Kidney tubule cell (primary cell): ENCODE data around the gene NECTIN4.

Experiments used
- DNase-seq: peaks from one replicate; pipeline ENCODE4 v3.0.0-alpha.2; 2018; ENCODE audit warnings: low spot score

NECTIN4 gene

GRCh38 chr1:161089251-161089924 lies at the start of gene NECTIN4:
Gene NECTIN4 (minus strand): TSS chr1:161089558. CDS start chr1:161089296, 262 bp downstream.
- peak; percentile 61 for DNase-seq

GRCh38 chr1:161138431-161138830 lies 49.1 kb upstream of the NECTIN4 start:
- no peak for DNase-seq

GRCh38 chr1:161137881-161138280 lies 48.5 kb upstream of the NECTIN4 start:
- DNase-seq: no peak

- no peak for DNase-seq
Measured at GRCh38 chr1:161133220-161133740, 43.9 kb upstream of the NECTIN4 start.

- peak; percentile 99 for DNase-seq
Measured at GRCh38 chr1:161132410-161133219, 43.3 kb upstream of the NECTIN4 start, which contains the start of gene DEDD. Gene DEDD (minus strand): TSS chr1:161132667. CDS start chr1:161124462, 8,205 bp downstream.

GRCh38 chr1:161131523-161132409 lies 42.4 kb upstream of the NECTIN4 start:
- peak; percentile 9 for DNase-seq

GRCh38 chr1:161130266-161130665 lies 40.9 kb upstream of the NECTIN4 start:
- no peak for DNase-seq

GRCh38 chr1:161128591-161129420 lies 39.4 kb upstream of the NECTIN4 start:
- DNase-seq: no peak

- DNase-seq: no peak
Measured at GRCh38 chr1:161127649-161128048, 38.3 kb upstream of the NECTIN4 start.

GRCh38 chr1:161122967-161123366 lies 33.6 kb upstream of the NECTIN4 start:
- DNase-seq: no peak

- DNase-seq: no peak
Measured at GRCh38 chr1:161121834-161122233, 32.5 kb upstream of the NECTIN4 start.

GRCh38 chr1:161121042-161121650 lies 31.8 kb upstream of the NECTIN4 start:
- no peak for DNase-seq

- DNase-seq: peak; percentile 91
Measured at GRCh38 chr1:161119092-161119903, 29.9 kb upstream of the NECTIN4 start.

GRCh38 chr1:161117759-161118581 lies 28.6 kb upstream of the NECTIN4 start, which contains the start of the genes NIT1 and PFDN2:
Gene NIT1 (plus strand): TSS chr1:161118105. CDS start chr1:161118177, 72 bp downstream.
Gene PFDN2 (minus strand): TSS chr1:161118037. CDS start chr1:161118026, 11 bp downstream.
- peak; percentile 88 for DNase-seq

- peak; percentile 21 for DNase-seq
Measured at GRCh38 chr1:161115961-161116360, 26.6 kb upstream of the NECTIN4 start.

- DNase-seq: peak; percentile 98
Measured at GRCh38 chr1:161115132-161115711, 25.9 kb upstream of the NECTIN4 start.

- DNase-seq: no peak
Measured at GRCh38 chr1:161114556-161114955, 25.2 kb upstream of the NECTIN4 start.

GRCh38 chr1:161113915-161114314 lies 24.6 kb upstream of the NECTIN4 start:
- DNase-seq: no peak
